HG02840 (cell line): ENCODE data around the gene MESP1.

ENCODE experiments used
- ATAC-seq: cut with Tn5 transposase; IDR thresholded peaks from one replicate; pipeline ENCODE4 v1.9.1; 2021; ENCODE audit warnings: mild to moderate bottlenecking, moderate library complexity, moderate number of reproducible peaks; ENCODE audit not compliant: unreplicated experiment, low FRiP score

The MESP1 gene

GRCh38 chr15:89732451-89733172 is 18.4 kb downstream of the MESP1 start:
- ATAC-seq: no peak

- no peak for ATAC-seq
Observed at GRCh38 chr15:89731275-89731674, 19.8 kb downstream of the MESP1 start.

- no peak for ATAC-seq
Observed at GRCh38 chr15:89728254-89728653, 22.8 kb downstream of the MESP1 start.

GRCh38 chr15:89725064-89725463 is 26.0 kb downstream of the MESP1 start:
- ATAC-seq: no peak

- ATAC-seq: no peak
Observed at GRCh38 chr15:89724621-89725020, 26.4 kb downstream of the MESP1 start.

- ATAC-seq: no peak
Observed at GRCh38 chr15:89723031-89723430, 28.0 kb downstream of the MESP1 start.

- ATAC-seq: no peak
Observed at GRCh38 chr15:89714775-89715174, 36.3 kb downstream of the MESP1 start.

GRCh38 chr15:89707577-89707976 is 43.5 kb downstream of the MESP1 start:
- ATAC-seq: no peak

- no peak for ATAC-seq
Observed at GRCh38 chr15:89704411-89704810, 46.6 kb downstream of the MESP1 start.
